ENCODE data around the gene GSC.

The GSC gene

DNA sequence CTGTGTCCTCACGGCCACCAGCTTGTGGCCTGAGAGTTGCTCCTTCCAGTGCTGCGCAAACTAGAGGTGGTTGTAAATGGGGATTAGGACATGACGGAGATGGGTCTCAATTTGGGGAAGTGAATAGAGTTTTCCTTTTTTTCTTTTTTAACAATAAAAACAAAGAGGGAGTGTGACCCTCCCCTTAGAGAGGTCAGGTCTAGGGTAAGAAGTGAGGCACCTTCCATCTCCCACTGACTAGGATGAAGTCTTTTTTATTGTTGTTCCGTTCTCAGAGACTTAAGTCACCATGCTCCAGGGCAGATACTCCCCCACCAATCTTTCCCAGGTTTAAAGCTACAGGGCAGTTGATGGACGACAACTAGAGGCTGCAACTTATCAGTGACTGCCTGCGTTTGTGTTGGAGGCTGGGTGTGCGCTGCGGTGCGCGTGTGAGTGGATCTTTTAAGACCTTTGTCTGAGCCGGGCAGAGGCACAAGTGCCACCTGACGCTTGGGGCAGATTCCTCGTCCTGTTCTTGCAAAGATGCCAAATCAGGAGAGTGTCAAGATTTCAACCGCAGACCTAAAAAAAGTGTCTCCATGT, 2.1 kb upstream of the GSC start:
- H3K4me3 ChIP-seq, result no peak overlapping the region
- DNase-seq (ENCODE audit: low spot score), result no peak
- no peak overlapping the region for H3K27ac ChIP-seq
- TF ChIP-seq, protein P1, sequence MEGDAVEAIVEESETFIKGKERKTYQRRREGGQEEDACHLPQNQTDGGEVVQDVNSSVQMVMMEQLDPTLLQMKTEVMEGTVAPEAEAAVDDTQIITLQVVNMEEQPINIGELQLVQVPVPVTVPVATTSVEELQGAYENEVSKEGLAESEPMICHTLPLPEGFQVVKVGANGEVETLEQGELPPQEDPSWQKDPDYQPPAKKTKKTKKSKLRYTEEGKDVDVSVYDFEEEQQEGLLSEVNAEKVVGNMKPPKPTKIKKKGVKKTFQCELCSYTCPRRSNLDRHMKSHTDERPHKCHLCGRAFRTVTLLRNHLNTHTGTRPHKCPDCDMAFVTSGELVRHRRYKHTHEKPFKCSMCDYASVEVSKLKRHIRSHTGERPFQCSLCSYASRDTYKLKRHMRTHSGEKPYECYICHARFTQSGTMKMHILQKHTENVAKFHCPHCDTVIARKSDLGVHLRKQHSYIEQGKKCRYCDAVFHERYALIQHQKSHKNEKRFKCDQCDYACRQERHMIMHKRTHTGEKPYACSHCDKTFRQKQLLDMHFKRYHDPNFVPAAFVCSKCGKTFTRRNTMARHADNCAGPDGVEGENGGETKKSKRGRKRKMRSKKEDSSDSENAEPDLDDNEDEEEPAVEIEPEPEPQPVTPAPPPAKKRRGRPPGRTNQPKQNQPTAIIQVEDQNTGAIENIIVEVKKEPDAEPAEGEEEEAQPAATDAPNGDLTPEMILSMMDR (IDR thresholded peaks at IDR 0.05), result no peak

DNA sequence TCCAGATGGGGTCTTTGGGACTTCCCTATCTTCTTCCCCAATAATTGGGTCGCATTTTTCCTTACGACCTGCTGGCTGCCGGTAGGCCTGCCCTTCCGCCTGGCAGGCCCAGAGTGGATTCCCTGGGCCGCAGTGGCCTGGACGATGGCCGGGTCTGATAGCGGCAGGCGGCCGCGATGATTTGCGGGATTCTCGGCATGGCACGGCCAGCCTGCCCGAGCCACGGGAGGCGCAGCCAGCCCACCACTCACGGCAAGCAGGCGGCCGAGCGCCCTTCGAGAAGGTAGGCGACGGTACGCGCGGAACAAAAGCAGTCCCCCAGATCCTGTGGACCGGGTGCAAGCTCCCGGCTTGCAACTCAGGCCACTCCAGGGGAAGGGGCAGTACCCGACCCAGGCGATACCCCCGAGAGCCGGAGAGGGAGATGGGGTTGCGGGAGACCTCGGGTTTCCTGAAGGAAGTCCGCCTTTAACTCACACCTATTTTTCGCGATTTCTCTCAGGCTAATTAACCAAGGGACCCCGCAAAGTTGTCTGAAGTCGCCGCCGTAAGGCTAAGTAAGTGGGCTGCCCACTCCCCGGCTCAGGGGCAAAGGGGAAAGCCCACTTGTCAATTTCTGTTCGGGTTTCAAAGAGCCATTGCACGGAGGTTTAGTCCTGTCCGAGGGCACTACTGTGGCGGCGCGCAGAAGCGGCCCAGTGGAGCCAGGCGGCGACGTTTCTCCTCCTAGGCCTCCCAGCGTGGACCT, 1.4 kb upstream of the GSC start:
- no peak for DNase-seq (ENCODE audit: low spot score)
- Histone ChIP-seq H3K27ac (no peak overlapping the region), H3K4me3 (peak overlapping the region; percentile 3)
- TF ChIP-seq, protein P1 (IDR thresholded peaks at IDR 0.05), result no peak

DNA sequence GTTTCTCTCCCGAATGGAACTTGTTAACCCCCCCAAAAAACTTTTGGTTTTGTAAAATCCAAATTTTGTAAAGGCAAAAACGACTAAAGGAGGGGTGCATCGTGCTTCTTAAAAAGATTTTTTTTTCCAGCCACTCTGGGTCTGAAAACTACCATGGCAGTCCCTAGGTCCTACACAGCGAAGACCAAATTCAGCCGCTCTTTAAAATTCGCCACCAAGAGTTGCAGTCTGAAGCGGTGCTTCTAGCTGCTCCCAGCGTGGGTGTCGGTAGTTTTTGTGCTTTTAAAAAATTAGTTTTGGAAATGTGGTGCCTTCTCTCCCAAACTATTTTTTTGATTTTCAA, 873 bp upstream of the GSC start:
- no peak for DNase-seq (ENCODE audit: low spot score)
- Histone ChIP-seq H3K27ac (no peak overlapping the region), H3K4me3 (peak overlapping the region; percentile 85)
- TF ChIP-seq, protein P1 (IDR thresholded peaks at IDR 0.05), result no peak

DNA sequence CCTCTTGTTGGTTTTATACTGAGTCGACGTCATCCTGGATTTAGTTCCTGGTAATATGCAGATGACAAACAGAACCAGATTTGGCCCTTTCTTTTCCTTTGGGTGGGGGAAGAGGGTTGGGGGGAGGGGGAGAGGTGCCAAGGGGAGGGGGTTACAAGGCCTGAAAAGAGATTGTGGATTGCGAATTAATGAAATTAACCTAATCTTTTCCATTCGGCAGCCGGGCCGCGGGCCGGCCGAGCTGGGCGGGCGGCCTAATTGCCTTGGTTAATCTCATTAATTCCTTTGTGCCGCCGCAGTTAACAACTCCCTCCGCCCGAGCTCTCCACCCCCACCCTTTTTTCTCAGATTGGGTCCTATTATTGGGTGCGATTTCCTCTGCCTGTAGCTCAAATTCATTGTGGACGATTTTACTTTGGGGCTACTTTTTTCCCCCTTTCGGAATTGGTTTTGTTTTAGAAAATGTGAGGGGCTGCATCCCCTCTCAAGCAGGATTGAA, 387 bp upstream of the GSC start:
- peak overlapping the region; percentile 85 for H3K4me3 ChIP-seq
- no peak overlapping the region for H3K27ac ChIP-seq
- no peak for DNase-seq (ENCODE audit: low spot score)

DNA sequence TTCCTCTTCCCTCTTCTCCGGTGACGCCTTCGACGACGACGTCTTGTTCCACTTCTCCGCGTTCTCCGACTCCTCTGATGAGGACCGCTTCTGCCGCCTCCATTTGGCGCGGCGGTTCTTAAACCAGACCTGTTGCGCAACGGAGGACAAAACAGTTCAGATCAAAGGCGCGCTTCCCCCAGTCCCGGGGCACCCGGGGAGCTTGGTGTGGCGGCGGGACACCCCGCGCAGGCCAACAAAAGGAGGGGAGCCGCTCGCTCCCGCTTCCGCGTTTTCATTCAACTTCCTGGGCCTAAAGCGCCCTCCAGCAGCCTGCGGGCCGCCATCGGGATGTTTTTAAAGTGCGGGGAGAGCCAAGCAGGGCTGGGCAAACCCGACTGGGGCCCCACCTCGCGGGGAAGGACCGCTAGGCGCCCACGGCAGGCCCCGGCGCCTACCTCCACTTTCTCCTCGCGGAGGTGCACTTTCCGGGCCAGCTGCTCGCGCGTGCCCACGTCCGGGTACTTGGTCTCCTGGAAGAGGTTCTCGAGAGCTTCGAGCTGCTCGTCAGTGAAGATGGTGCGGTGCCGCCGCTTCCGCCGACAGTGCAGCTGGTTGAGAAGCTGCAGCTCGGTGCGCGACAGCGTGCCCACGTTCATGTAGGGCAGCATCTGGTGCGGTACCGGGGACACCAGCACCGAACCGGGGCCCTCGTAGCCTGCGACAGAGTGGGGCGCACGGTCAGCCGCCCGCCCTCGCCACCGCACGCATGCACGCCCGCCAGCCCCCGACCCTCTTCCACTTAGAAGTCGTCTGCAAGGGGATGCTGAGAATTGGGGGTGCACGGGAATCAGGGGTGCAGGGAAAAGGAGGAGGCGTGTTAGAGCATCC, 1.2 kb downstream of the GSC start:
- TF ChIP-seq, protein P1 (IDR thresholded peaks at IDR 0.05), result no peak
- Histone ChIP-seq H3K4me3 (peak overlapping the region; percentile 85), H3K27ac (no peak overlapping the region)
- no peak for DNase-seq (ENCODE audit: low spot score)

More for the DNA sequence above, 387 bp upstream of the GSC start:
- TF ChIP-seq, protein P1 (IDR thresholded peaks at IDR 0.05), result no peak

DNA sequence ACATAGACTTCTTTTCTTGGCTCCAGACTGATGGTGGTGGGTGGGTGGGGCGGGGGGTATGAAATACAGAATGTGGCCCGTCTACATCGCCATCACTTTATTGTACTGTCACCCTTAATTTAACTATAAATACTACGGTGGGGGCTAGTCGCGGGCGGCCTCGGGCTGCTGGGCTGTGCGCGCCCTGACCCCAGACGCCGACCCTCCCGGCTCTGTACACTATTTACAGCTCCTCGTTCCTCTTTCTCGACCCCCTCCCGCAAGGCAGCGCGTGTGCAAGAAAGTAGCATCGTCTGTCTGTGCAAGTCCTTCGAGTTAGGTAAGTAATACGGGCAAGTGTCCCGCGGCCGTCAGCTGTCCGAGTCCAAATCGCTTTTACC, 1.8 kb downstream of the GSC start:
- TF ChIP-seq, protein P1 (IDR thresholded peaks at IDR 0.05), result no peak
- Histone ChIP-seq H3K4me3 (peak overlapping the region; percentile 85), H3K27ac (no peak overlapping the region)
- DNase-seq (ENCODE audit: low spot score), result no peak

Data from coronary artery (tissue), 2 donors.